GM23248 (cell line): ENCODE data around the gene LSM12.

Experiments
- EZH2 ChIP-seq: fragments of 200-600 bp; sonication (generic); IDR thresholded peaks from 2 replicates; pipeline ENCODE4 v1.6.1; 2018; ENCODE audit warnings: antibody characterized with exemption, mild to moderate bottlenecking; ENCODE audit not compliant: insufficient read depth, poor library complexity, severe bottlenecking
- EZH2phosphoT487 ChIP-seq: fragments of 200-600 bp; sonication (generic); IDR thresholded peaks from 2 replicates; pipeline ENCODE4 v1.6.1; 2018; ENCODE audit warnings: antibody characterized with exemption, moderate library complexity, mild to moderate bottlenecking, low read depth; ENCODE audit not compliant: insufficient read depth

DNA sequence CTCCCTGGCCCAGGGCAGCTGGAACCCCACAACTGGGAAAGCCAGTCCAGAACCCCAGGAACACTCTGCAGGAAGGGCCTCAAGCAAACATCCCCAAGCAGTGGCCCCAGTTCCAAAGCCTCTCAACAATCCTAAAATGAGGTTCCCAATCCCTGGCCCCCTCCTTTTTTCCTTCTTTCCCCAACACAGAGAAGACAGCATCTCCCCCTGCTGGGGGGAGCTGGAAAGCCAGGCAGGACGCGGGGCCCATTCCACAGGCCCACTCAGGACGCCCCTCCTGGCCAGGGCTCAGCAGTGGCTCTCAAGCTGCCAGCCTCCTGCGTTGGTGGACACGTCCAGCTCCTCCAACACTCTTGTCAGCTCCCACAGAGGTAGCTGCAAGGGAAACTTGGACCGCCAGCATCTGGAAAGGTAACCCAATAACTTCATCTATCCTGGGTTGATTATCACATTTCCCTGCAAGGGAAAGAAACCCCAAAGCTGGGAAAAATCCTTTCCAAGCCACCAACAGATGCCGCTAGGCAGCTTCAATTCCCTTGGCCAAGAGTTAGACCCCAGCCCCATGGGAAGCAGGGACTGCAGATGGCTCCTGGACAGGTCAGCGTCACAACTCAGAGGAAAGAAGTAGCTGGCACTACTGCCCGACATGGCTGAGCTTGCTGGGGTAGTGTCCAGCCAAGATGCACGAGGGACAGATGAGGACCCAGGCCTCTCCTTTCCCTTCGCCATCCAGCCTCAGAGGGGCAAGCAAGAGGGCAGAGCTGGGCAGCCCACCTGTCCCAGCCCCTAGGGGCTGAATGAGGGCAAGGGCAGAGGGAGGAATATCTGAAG, 49.3 kb upstream of the LSM12 start:
- TF ChIP-seq EZH2: no peak
- no peak for TF ChIP-seq EZH2phosphoT487
